Measurements from ENCODE around the gene CHST10. TPM values are rescaled to one million over a fixed set of nuclear protein-coding genes. Genes with fewer than 3 reads are reported as not detected.

Gene CHST10
- total and polyA plus RNA-seq, 2 donors (not counting 3 experiments of a cell fraction or from before 2014, with no cell fraction given), result 11.1 to 12.3 TPM

- Histone ChIP-seq H3K9me1 (replicated peaks; ENCODE audit: control insufficient read depth, extremely low read depth, insufficient read depth, low read length) (no peaks in the 10 kb centered on the region), H4K20me1 (replicated peaks; ENCODE audit: control insufficient read depth, extremely low read depth, insufficient read depth, low read length) (no peaks in the 10 kb centered on the region), H3K4me1 (ENCODE audit: control insufficient read depth, extremely low read depth, insufficient read depth, low read length) (no peaks in the 10 kb centered on the region), H3K27me3 (ENCODE audit: control insufficient read depth in 2 of 2, insufficient read depth in 2 of 2, low read length in 2 of 2) (no peaks in the 10 kb centered on the region), H3K36me3 (ENCODE audit: control insufficient read depth in 2 of 2, extremely low read depth in 1 of 2, insufficient read depth in 2 of 2, low read length in 2 of 2) (no peaks in the 10 kb centered on the region), H3K9me3 (replicated peaks; ENCODE audit: control insufficient read depth, insufficient read depth, low read length) (no peaks in the 10 kb centered on the region), H2AFZ (ENCODE audit: low read depth, low read length) (no peak overlapping the region), H3K9ac (replicated peaks; ENCODE audit: extremely low read depth, insufficient read depth, low read length) (no peak overlapping the region), H3K4me2 (ENCODE audit: insufficient read depth, low read length) (no peak overlapping the region), H3K27ac (ENCODE audit: insufficient read depth, low read depth, low read length) (no peak overlapping the region), H3K4me3 (replicated peaks in 1 of 3; ENCODE audit: insufficient read depth in 1 of 3, low read depth in 1 of 3, low read length in 3 of 3) (no peak overlapping the region), H3K79me2 (ENCODE audit: control insufficient read depth, insufficient read depth, low read length) (no peaks in the 10 kb centered on the region)
- no peak for TF ChIP-seq MYC (IDR thresholded peaks at IDR 0.05; ENCODE audit: low read depth, low read length)
- no peak for TF ChIP-seq JUN (IDR thresholded peaks at IDR 0.05; ENCODE audit: borderline replicate concordance, insufficient read depth, insufficient read length, low read depth)
- TF ChIP-seq MAX (IDR thresholded peaks at IDR 0.05; ENCODE audit: insufficient read depth, insufficient read length), result no peak
- no peak for TF ChIP-seq EZH2 (IDR thresholded peaks at IDR 0.05; ENCODE audit: borderline replicate concordance, low read depth, low read length, severe bottlenecking)
- no peak for TF ChIP-seq FOS (IDR thresholded peaks at IDR 0.05; ENCODE audit: borderline replicate concordance, insufficient read depth, low read length)
- no peak for TF ChIP-seq POLR2AphosphoS5 (IDR thresholded peaks at IDR 0.05; ENCODE audit: insufficient read depth, low read depth, low read length)
- no peak for TF ChIP-seq POLR2A (IDR thresholded peaks at IDR 0.05; ENCODE audit: low read depth, low read length)
- no peak for TF ChIP-seq GATA2 (IDR thresholded peaks at IDR 0.05; ENCODE audit: insufficient read depth, insufficient read length, low read depth, low read length)
- no peak for TF ChIP-seq CTCF (IDR thresholded peaks at IDR 0.05; ENCODE audit: extremely low read depth in 1 of 2, insufficient read depth in 1 of 2, low read depth in 1 of 2, low read length in 2 of 2)
- dilution Hi-C loops (cut with MboI; ENCODE audit: extremely low pct_ligation_motif_present, low sequenced_read_pairs), result no loop called here
- POLR2A ChIA-PET, result no interaction called here
- BruUV-seq (replicated peaks), result no TSS peak
- FAIRE-seq (no peak), DNase-seq (ENCODE audit: low read depth, low spot score) (no peak)
- CTCF ChIA-PET, result interaction anchor here (1.5 to 2.9 kb wide), 2 partner anchors 13 to 131 kb away, joined by 4 to 8 read pairs; no protein-coding TSS in a partner anchor
- intact Hi-C loops (cut with micrococcal nuclease), result no loop called here
Observed at GRCh38 chr2:100394111-100394641, 23.3 kb downstream of the CHST10 start.

Data from endothelial cell of umbilical vein (primary cell).